Endothelial cell (in vitro differentiated cells): ENCODE results near the gene SMARCD1. TPM values are rescaled to one million over a fixed set of nuclear protein-coding genes. Genes with fewer than 3 reads are reported as not detected.

Experiments used
- DNase-seq: peaks from one replicate; pipeline ENCODE4 v3.0.0; 2021; ENCODE audit warnings: low spot score
- H3K27ac Mint-ChIP-seq: one replicate; pipeline ENCODE4 v1.8.0; 2021; ENCODE audit warnings: mixed read lengths, inconsistent platforms; ENCODE audit not compliant: unreplicated experiment
- H3K27me3 Mint-ChIP-seq: one replicate; pipeline ENCODE4 v1.8.0; 2021; ENCODE audit warnings: mild to moderate bottlenecking, moderate library complexity, mixed read lengths, inconsistent platforms; ENCODE audit not compliant: unreplicated experiment
- H3K36me3 Mint-ChIP-seq: one replicate; pipeline ENCODE4 v1.8.0; 2021; ENCODE audit warnings: mild to moderate bottlenecking, low read depth, mixed read lengths, inconsistent platforms; ENCODE audit not compliant: unreplicated experiment
- H3K4me1 Mint-ChIP-seq: one replicate; pipeline ENCODE4 v1.8.0; 2021; ENCODE audit warnings: mild to moderate bottlenecking, mixed read lengths, inconsistent platforms; ENCODE audit not compliant: unreplicated experiment
- H3K4me3 Mint-ChIP-seq: one replicate; pipeline ENCODE4 v1.8.0; 2021; ENCODE audit warnings: mild to moderate bottlenecking, mixed read lengths, inconsistent platforms; ENCODE audit not compliant: unreplicated experiment
- H3K9me3 Mint-ChIP-seq: one replicate; pipeline ENCODE4 v1.8.0; 2021; ENCODE audit warnings: mixed read lengths, inconsistent platforms; ENCODE audit not compliant: unreplicated experiment
- CTCF ChIP-seq: fragments of 200-600 bp; sonication (generic); IDR thresholded peaks from one replicate; pipeline ENCODE4 v1.5.0; 2021; ENCODE audit warnings: antibody characterized with exemption; ENCODE audit not compliant: unreplicated experiment
- long read RNA-seq: library from polyadenylated mRNA; unstranded; transcript quantifications from one replicate; pipeline ENCODE4 v2.0.0, GENCODE V29; 2020; ENCODE audit not compliant: unreplicated experiment
- total RNA-seq: library from RNA; stranded (reverse); fragmentation: NEBNext Ultra II Directional; extraction: Animal tissue kit (Norgen Biotek cat#: 25700); gene quantifications from one replicate; pipeline ENCODE4 v1.2.1, GENCODE V29; 2021; ENCODE audit not compliant: unreplicated experiment

The SMARCD1 gene
- 101 TPM for total RNA-seq
- long read RNA-seq, partial matches to known transcripts: 2 of 2 reads
- long read RNA-seq, other reads (novel, unspliced or antisense): 0 of 2 reads

GRCh38 chr12:50084775-50085614 lies at the start of gene SMARCD1:
Gene SMARCD1 (plus strand): TSS chr12:50085342. CDS start chr12:50085370, 28 bp downstream.
- Mint-ChIP-seq H3K9me3 (no peaks in the 10 kb centered on the region), H3K36me3 (peaks cover 4% of the 10 kb centered on the region), H3K4me3 (peak within 1 kb of the TSS; percentile 95), H3K27me3 (peaks cover 3% of the 10 kb centered on the region), H3K27ac (peak within 1 kb of the TSS; percentile 91), H3K4me1 (peaks cover 14% of the 10 kb centered on the region)
- peak; percentile 84 for DNase-seq
- TF ChIP-seq CTCF: no peak

DNA sequence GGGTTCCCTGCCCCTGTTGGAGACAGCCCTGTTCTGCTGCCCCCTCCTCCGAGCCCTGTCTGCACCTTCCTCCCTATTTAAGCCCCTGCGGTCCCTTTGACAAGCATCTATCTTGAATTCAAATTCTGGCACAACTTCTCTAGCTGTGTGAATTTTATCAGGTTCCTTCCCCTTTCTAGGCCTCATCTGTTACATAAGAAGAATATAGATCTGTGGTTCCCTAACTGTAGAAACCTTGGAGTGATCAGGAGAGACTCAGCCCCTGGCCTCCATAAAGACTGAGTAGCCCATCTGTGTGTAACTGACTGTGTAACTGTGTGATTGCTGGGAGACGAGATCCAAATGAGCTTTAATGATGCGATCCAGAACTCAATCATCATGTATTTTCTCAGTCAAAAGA lies 46.8 kb upstream of the SMARCD1 start:
- Mint-ChIP-seq H3K4me3 (no peak overlapping the region), H3K36me3 (no peaks in the 10 kb centered on the region), H3K4me1 (peaks cover 15% of the 10 kb centered on the region), H3K9me3 (no peaks in the 10 kb centered on the region), H3K27me3 (peaks cover 8% of the 10 kb centered on the region), H3K27ac (no peak overlapping the region)
- DNase-seq: no peak
- TF ChIP-seq CTCF: no peak

- peak; percentile 94 for TF ChIP-seq CTCF
- Mint-ChIP-seq H3K9me3 (no peaks in the 10 kb centered on the region), H3K4me1 (peaks cover 14% of the 10 kb centered on the region), H3K36me3 (no peaks in the 10 kb centered on the region), H3K27me3 (peaks cover 9% of the 10 kb centered on the region), H3K27ac (no peak overlapping the region), H3K4me3 (no peak overlapping the region)
- DNase-seq: peak; percentile 96
These were observed 45.8 kb upstream of the SMARCD1 start for GRCh38 chr12:50039151-50039835.

DNA sequence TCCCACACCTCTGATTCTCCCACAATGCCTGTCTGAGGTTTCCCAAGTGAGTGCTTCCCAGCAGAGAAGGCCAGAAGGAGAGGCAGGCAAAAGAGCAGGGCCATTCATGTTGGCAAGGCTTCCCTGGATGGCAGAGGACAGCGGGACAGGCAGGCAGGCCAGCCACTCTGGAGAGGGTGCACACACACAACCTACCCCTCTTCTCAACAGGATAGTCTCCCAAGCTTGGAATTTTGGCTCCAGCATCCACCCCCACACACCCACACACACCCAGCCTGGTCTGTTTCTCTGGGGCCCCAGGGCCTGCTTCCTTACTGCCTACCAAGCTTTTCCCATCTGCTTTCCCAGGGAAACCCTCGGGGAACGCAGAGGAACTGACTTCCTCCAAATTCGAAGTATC lies 44.5 kb upstream of the SMARCD1 start:
- Mint-ChIP-seq H3K9me3 (no peaks in the 10 kb centered on the region), H3K27ac (no peak overlapping the region), H3K4me1 (peaks cover 14% of the 10 kb centered on the region), H3K4me3 (no peak overlapping the region), H3K27me3 (peaks cover 9% of the 10 kb centered on the region), H3K36me3 (no peaks in the 10 kb centered on the region)
- TF ChIP-seq CTCF: no peak
- no peak for DNase-seq
